ENCODE data around the gene TMEM9. TPM values are rescaled to one million over a fixed set of nuclear protein-coding genes. Genes with fewer than 3 reads are reported as not detected.
"Not testable (repeated sequence)": the region's sequence is repeated elsewhere in the genome, so short reads cannot be mapped to it uniquely, and the experiment has no call there.

TMEM9 gene
- total RNA-seq, 1 experiment from 2014 or later: 27.1 TPM

- not testable (repeated sequence) for H3K27me3 ChIP-seq (ENCODE audit: low read length); DNase-seq; H3K27ac ChIP-seq (ENCODE audit: low read length); H3K9ac ChIP-seq (ENCODE audit: low read length); H2AFZ ChIP-seq (ENCODE audit: low read length); H3K4me1 ChIP-seq (ENCODE audit: low read length); H3K36me3 ChIP-seq (ENCODE audit: insufficient read depth, low read length); H4K20me1 ChIP-seq (ENCODE audit: insufficient read depth, low read depth, low read length); H3K9me2 ChIP-seq (replicated peaks; ENCODE audit: insufficient read depth, low read length); H3K9me3 ChIP-seq (ENCODE audit: low read length); H3K4me3 ChIP-seq (ENCODE audit: low read length); H3K4me2 ChIP-seq (ENCODE audit: low read depth, low read length, poor library complexity, severe bottlenecking); H3K79me2 ChIP-seq (ENCODE audit: low read length)
These were observed 8.8 kb upstream of the TMEM9 start for GRCh38 chr1:201163036-201163435.

DNA sequence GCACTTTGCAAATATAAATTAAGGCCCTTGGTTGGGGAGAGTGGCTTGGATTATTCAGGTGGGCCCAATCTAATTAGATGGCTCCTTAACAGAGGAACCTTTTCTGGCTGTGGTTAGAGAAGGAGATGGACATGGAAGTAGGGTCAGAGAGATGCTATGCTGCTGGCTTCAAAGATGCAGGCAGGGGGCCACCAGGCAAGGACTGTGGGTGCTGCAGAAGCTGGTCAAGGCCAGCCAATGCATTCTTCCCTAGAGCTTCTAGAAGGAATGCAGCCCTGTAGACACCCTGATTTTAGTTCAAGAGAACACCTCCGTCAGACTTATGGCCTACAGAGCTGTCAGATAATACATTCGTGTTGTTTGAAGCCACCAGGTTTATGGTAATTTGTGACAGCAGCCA lies 3.7 kb upstream of the TMEM9 start:
- Histone ChIP-seq H3K9ac (ENCODE audit: low read length) (no peak overlapping the region), H3K4me3 (ENCODE audit: low read length) (no peak overlapping the region), H3K4me2 (ENCODE audit: low read depth, low read length, poor library complexity, severe bottlenecking) (no peak overlapping the region), H3K27me3 (ENCODE audit: low read length) (no peaks in the 10 kb centered on the region), H2AFZ (ENCODE audit: low read length) (no peak overlapping the region), H3K4me1 (ENCODE audit: low read length) (peaks cover 22% of the 10 kb centered on the region), H3K9me3 (ENCODE audit: low read length) (no peaks in the 10 kb centered on the region), H3K36me3 (ENCODE audit: insufficient read depth, low read length) (no peaks in the 10 kb centered on the region), H4K20me1 (ENCODE audit: insufficient read depth, low read depth, low read length) (no peaks in the 10 kb centered on the region), H3K27ac (ENCODE audit: low read length) (no peak overlapping the region), H3K79me2 (ENCODE audit: low read length) (peaks cover 11% of the 10 kb centered on the region), H3K9me2 (replicated peaks; ENCODE audit: insufficient read depth, low read length) (no peaks in the 10 kb centered on the region)
- no peak for DNase-seq

DNA sequence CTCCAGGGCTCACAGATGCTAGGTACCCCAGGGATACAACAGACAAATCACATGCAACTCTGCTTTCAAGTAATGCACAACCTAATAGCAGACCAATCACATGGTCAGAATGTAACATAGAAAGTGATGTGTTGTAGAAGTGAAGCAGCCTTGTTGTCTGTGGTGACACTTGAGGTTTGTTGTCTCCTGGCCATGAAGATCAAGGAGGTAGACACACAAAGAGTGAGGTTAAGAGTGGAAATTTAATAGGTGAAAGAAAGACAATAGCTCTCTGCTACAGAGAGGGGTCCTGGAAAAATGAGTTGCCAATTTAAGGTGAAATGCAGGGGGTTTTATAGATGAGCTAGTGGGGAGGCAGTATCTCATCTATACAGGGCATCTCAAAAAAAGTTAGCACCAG lies 2.5 kb upstream of the TMEM9 start:
- H2AFZ ChIP-seq (ENCODE audit: low read length): no peak overlapping the region
- no peaks in the 10 kb centered on the region for H3K36me3 ChIP-seq (ENCODE audit: insufficient read depth, low read length)
- no peak overlapping the region for H3K27ac ChIP-seq (ENCODE audit: low read length)
- no peak overlapping the region for H3K4me3 ChIP-seq (ENCODE audit: low read length)
- peaks cover 17% of the 10 kb centered on the region for H3K79me2 ChIP-seq (ENCODE audit: low read length)
- DNase-seq: no peak
- peaks cover 29% of the 10 kb centered on the region for H3K4me1 ChIP-seq (ENCODE audit: low read length)
- H3K27me3 ChIP-seq (ENCODE audit: low read length): no peaks in the 10 kb centered on the region
- no peaks in the 10 kb centered on the region for H4K20me1 ChIP-seq (ENCODE audit: insufficient read depth, low read depth, low read length)
- H3K9me3 ChIP-seq (ENCODE audit: low read length): no peaks in the 10 kb centered on the region
- H3K4me2 ChIP-seq (ENCODE audit: low read depth, low read length, poor library complexity, severe bottlenecking): no peak overlapping the region
- H3K9ac ChIP-seq (ENCODE audit: low read length): no peak overlapping the region
- H3K9me2 ChIP-seq (replicated peaks; ENCODE audit: insufficient read depth, low read length): no peaks in the 10 kb centered on the region

DNA sequence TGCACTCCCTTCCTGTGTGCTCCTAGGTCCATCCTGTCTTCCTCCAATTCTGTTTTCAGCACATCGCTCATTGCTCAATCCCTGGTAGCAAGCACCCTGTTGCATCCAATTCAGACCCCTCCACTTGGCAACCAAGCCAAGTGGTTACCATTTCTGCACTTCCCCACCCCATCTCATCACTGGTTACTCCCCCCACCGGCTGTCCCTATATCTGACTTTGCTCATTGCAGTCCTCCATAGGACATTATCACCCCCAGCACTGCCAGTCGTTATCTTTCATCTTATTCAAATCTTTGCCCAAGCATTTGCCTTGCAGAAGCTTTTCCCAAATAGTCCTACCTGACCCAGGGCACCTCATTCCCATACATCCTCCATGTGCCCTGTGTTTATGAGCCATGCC lies 2.1 kb upstream of the TMEM9 start:
- Histone ChIP-seq H3K79me2 (ENCODE audit: low read length) (peaks cover 17% of the 10 kb centered on the region), H4K20me1 (ENCODE audit: insufficient read depth, low read depth, low read length) (no peaks in the 10 kb centered on the region), H3K4me3 (ENCODE audit: low read length) (no peak overlapping the region), H3K4me2 (ENCODE audit: low read depth, low read length, poor library complexity, severe bottlenecking) (no peak overlapping the region), H2AFZ (ENCODE audit: low read length) (no peak overlapping the region), H3K9me3 (ENCODE audit: low read length) (no peaks in the 10 kb centered on the region), H3K9me2 (replicated peaks; ENCODE audit: insufficient read depth, low read length) (no peaks in the 10 kb centered on the region), H3K4me1 (ENCODE audit: low read length) (peaks cover 29% of the 10 kb centered on the region), H3K27ac (ENCODE audit: low read length) (no peak overlapping the region), H3K27me3 (ENCODE audit: low read length) (no peaks in the 10 kb centered on the region), H3K9ac (ENCODE audit: low read length) (no peak overlapping the region), H3K36me3 (ENCODE audit: insufficient read depth, low read length) (peaks cover 5% of the 10 kb centered on the region; the same call in 1 of the 2 replicates)
- no peak for DNase-seq

GRCh38 chr1:201155354-201155753 lies 1.1 kb upstream of the TMEM9 start:
- peaks cover 17% of the 10 kb centered on the region for H3K79me2 ChIP-seq (ENCODE audit: low read length)
- H3K9ac ChIP-seq (ENCODE audit: low read length): no peak overlapping the region
- H3K4me3 ChIP-seq (ENCODE audit: low read length): no peak overlapping the region
- DNase-seq: no peak
- no peak overlapping the region for H2AFZ ChIP-seq (ENCODE audit: low read length)
- H3K36me3 ChIP-seq (ENCODE audit: insufficient read depth, low read length): peaks cover 6% of the 10 kb centered on the region; the same call in 1 of the 2 replicates
- no peak overlapping the region for H3K27ac ChIP-seq (ENCODE audit: low read length)
- H3K4me2 ChIP-seq (ENCODE audit: low read depth, low read length, poor library complexity, severe bottlenecking): no peak overlapping the region
- H3K27me3 ChIP-seq (ENCODE audit: low read length): no peaks in the 10 kb centered on the region
- no peaks in the 10 kb centered on the region for H3K9me3 ChIP-seq (ENCODE audit: low read length)
- H3K9me2 ChIP-seq (replicated peaks; ENCODE audit: insufficient read depth, low read length): no peaks in the 10 kb centered on the region
- no peaks in the 10 kb centered on the region for H4K20me1 ChIP-seq (ENCODE audit: insufficient read depth, low read depth, low read length)
- peaks cover 29% of the 10 kb centered on the region for H3K4me1 ChIP-seq (ENCODE audit: low read length)

DNA sequence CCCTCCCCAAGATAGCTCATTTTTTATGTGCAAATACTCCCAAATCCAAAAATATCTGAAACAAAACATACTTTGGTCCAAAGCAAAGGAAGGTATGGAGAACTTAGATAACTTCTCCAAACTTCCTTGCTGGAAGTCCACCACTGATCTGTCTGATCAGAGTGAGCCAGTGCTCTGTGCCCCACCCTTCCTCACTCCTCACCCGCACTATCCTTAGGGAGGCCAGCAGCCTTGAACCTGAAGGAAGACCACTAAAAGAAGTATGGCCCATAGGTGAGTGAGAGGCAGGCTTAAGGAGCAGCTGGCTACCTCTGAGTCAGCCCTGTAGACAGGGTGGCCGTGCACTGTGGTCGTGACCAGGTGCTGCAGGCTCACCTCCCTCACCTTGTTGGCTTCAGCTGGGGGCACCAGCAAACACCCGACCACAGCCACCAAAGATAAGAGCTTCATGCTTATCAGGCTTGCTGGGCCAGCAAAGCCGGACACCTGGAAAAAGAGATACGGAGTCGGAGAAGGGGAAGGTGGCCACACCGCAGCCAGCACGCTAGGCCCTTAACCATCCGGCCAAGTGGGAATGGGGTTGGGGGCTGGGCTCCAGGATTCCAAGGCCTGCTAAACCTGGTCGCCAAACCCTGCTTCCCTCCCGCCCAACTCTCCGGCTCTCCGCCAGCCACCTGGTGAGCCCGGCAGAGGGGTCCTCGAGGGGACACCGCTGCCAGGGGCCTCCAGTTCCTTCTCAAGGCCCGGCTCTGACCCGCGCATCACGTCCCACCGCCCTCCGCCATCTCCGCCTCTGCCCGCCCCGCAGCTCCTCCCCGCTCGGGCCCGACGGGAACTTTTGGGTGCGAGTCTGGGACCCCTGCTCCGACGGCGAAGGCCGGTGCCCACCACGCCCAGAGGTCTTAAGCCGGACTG lies 543 bp downstream of the TMEM9 start:
- Histone ChIP-seq H3K9ac (ENCODE audit: low read length) (peak overlapping the region; percentile 84), H4K20me1 (ENCODE audit: insufficient read depth, low read depth, low read length) (no peaks in the 10 kb centered on the region), H3K27ac (ENCODE audit: low read length) (no peak overlapping the region), H3K9me3 (ENCODE audit: low read length) (no peaks in the 10 kb centered on the region), H3K4me2 (ENCODE audit: low read depth, low read length, poor library complexity, severe bottlenecking) (peak overlapping the region; percentile 91), H2AFZ (ENCODE audit: low read length) (peak overlapping the region; percentile 78; the same call in 1 of the 2 replicates), H3K79me2 (ENCODE audit: low read length) (peaks cover 17% of the 10 kb centered on the region), H3K4me1 (ENCODE audit: low read length) (peaks cover 29% of the 10 kb centered on the region), H3K9me2 (replicated peaks; ENCODE audit: insufficient read depth, low read length) (no peaks in the 10 kb centered on the region), H3K4me3 (ENCODE audit: low read length) (peak overlapping the region; percentile 92), H3K27me3 (ENCODE audit: low read length) (no peaks in the 10 kb centered on the region), H3K36me3 (ENCODE audit: insufficient read depth, low read length) (peaks cover 12% of the 10 kb centered on the region; the same call in 1 of the 2 replicates)
- DNase-seq: peak; percentile 47

DNA sequence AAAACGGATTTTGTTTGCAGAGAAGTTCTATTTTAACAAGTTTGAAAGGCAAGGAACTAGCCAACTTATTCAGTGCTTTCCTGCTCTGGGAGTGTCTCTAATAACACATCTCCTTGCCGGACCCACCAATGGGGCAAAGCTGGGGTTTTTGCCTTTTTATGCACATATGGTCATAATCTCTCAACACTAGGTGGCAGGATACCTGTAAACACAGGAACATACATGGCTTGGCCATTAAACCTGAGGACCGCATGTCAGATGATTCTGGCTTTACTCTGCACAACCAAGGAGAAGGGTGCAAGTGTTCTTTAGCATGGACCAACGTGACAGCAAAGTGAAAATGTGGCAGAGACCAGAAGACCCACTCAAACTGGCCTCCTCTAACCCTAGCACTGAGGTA lies 4.9 kb downstream of the TMEM9 start:
- Histone ChIP-seq H3K79me2 (ENCODE audit: low read length) (peaks cover 17% of the 10 kb centered on the region), H4K20me1 (ENCODE audit: insufficient read depth, low read depth, low read length) (no peaks in the 10 kb centered on the region), H3K4me2 (ENCODE audit: low read depth, low read length, poor library complexity, severe bottlenecking) (no peak overlapping the region), H3K4me1 (ENCODE audit: low read length) (peaks cover 14% of the 10 kb centered on the region), H3K4me3 (ENCODE audit: low read length) (no peak overlapping the region), H3K9me3 (ENCODE audit: low read length) (no peaks in the 10 kb centered on the region), H3K36me3 (ENCODE audit: insufficient read depth, low read length) (peaks cover 14% of the 10 kb centered on the region), H3K27me3 (ENCODE audit: low read length) (no peaks in the 10 kb centered on the region), H2AFZ (ENCODE audit: low read length) (no peak overlapping the region), H3K9ac (ENCODE audit: low read length) (no peak overlapping the region), H3K9me2 (replicated peaks; ENCODE audit: insufficient read depth, low read length) (no peaks in the 10 kb centered on the region), H3K27ac (ENCODE audit: low read length) (no peak overlapping the region)
- DNase-seq: peak; percentile 70

- H3K79me2 ChIP-seq (ENCODE audit: low read length): peaks cover under 1% of the 10 kb centered on the region
- no peaks in the 10 kb centered on the region for H4K20me1 ChIP-seq (ENCODE audit: insufficient read depth, low read depth, low read length)
- H3K9ac ChIP-seq (ENCODE audit: low read length): no peak overlapping the region
- H3K36me3 ChIP-seq (ENCODE audit: insufficient read depth, low read length): peaks cover 14% of the 10 kb centered on the region
- DNase-seq: no peak
- no peaks in the 10 kb centered on the region for H3K27me3 ChIP-seq (ENCODE audit: low read length)
- no peak overlapping the region for H2AFZ ChIP-seq (ENCODE audit: low read length)
- H3K4me2 ChIP-seq (ENCODE audit: low read depth, low read length, poor library complexity, severe bottlenecking): no peak overlapping the region
- H3K4me3 ChIP-seq (ENCODE audit: low read length): no peak overlapping the region
- H3K4me1 ChIP-seq (ENCODE audit: low read length): peaks cover 3% of the 10 kb centered on the region
- H3K27ac ChIP-seq (ENCODE audit: low read length): no peak overlapping the region
- H3K9me2 ChIP-seq (replicated peaks; ENCODE audit: insufficient read depth, low read length): no peaks in the 10 kb centered on the region
- no peaks in the 10 kb centered on the region for H3K9me3 ChIP-seq (ENCODE audit: low read length)
These were observed 6.8 kb downstream of the TMEM9 start for GRCh38 chr1:201147396-201148015.
